ENCODE results near the gene TLR3.

DNA sequence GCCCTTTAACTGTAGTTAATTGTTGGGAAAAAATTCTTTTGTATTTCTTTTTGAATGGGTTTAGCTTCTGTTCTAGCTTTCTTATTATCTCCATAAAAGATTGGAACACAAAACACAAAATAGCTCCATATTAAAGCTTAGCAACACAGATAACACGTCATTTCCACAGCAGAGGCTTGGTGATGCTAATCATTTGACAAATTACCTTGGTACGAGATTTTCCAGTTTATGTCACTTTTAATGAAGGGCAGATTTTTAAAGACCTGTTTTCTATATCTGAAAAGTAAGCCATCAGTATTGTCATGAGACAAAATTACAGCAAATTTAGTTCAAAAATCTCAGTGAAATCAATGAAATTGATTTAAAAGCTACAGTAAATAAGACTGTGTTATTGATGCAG lies 63.0 kb downstream of the TLR3 start:
- TF ChIP-seq POLR2A (IDR thresholded peaks at IDR 0.05; ENCODE audit: low read depth, low read length): no peak
- no peak for TF ChIP-seq TAF1 (IDR thresholded peaks at IDR 0.05; ENCODE audit: low read depth, low read length)
- TF ChIP-seq POLR2AphosphoS5 (IDR thresholded peaks at IDR 0.05; ENCODE audit: low read depth, low read length): no peak
- TF ChIP-seq SPI1 (IDR thresholded peaks at IDR 0.05; ENCODE audit: low read depth, low read length): no peak
- TF ChIP-seq PAX5 (IDR thresholded peaks at IDR 0.05; ENCODE audit: insufficient read depth, low read length, severe bottlenecking): no peak
- TF ChIP-seq POU2F2 (IDR thresholded peaks at IDR 0.05; ENCODE audit: low read depth, low read length): no peak

Measured in GM12891 (cell line).